Lung (tissue), 16 donors: Measurements from ENCODE around the gene CELA2B. TPM values are rescaled to one million over a fixed set of nuclear protein-coding genes. Genes with fewer than 3 reads are reported as not detected.
A peak's percentile ranks its signal among the peaks of the same experiment; 100 is the strongest.
"Not testable (repeated sequence)": the region's sequence is repeated elsewhere in the genome, so short reads cannot be mapped to it uniquely, and the experiment has no call there.

Source experiments
- ATAC-seq: fragments of 200-7000 bp; cut with Tn5 transposase; one replicate; pipeline ENCODE4 v1.9.1; 2020; ENCODE audit warnings: moderate number of reproducible peaks; ENCODE audit not compliant: insufficient read depth, low FRiP score
- DNase-seq, 3 donors: peaks; one replicate each; pipeline ENCODE4 v3.0.0-alpha.2; 2013 to 2017
- H3K27ac ChIP-seq, 2 donors: one replicate each; pipeline ENCODE4 v1.5.1; 2013; ENCODE audit warnings: mild to moderate bottlenecking in 2 of 2, moderate library complexity in 2 of 2, control low read depth in 1 of 2, inconsistent platforms in 1 of 2, low read depth in 1 of 2, low read length in 1 of 2
- H3K27me3 ChIP-seq, 3 donors: one replicate each; pipeline ENCODE4 v1.5.1; 2013; ENCODE audit warnings: low read length in 2 of 3; ENCODE audit not compliant: control insufficient read depth in 3 of 3, insufficient read depth in 3 of 3
- H3K36me3 ChIP-seq, 4 donors: one replicate each; pipeline ENCODE4 v1.5.1; 2013; ENCODE audit warnings: low read length in 4 of 4, mild to moderate bottlenecking in 1 of 4, moderate library complexity in 1 of 4; ENCODE audit not compliant: control insufficient read depth in 4 of 4, insufficient read depth in 4 of 4
- H3K4me1 ChIP-seq, 5 donors: one replicate each; pipeline ENCODE4 v1.5.1; 2013; ENCODE audit warnings: low read length in 5 of 5, mild to moderate bottlenecking in 2 of 5, moderate library complexity in 1 of 5; ENCODE audit not compliant: control insufficient read depth in 5 of 5, insufficient read depth in 5 of 5
- H3K4me3 ChIP-seq: one replicate; pipeline ENCODE4 v1.5.1; 2013; ENCODE audit warnings: mild to moderate bottlenecking, control low read depth, moderate library complexity
- H3K9ac ChIP-seq, 2 donors: one replicate each; pipeline ENCODE4 v1.5.1; 2013; ENCODE audit warnings: low read length in 2 of 2, control low read depth in 1 of 2; ENCODE audit not compliant: insufficient read depth in 1 of 2
- H3K9me3 ChIP-seq, 4 donors: one replicate each; pipeline ENCODE4 v1.5.1; 2013; ENCODE audit warnings: low read length in 3 of 4, mild to moderate bottlenecking in 1 of 4, moderate library complexity in 1 of 4; ENCODE audit not compliant: control insufficient read depth in 4 of 4, insufficient read depth in 3 of 4
- WGBS, 2 donors: extraction: QIAGEN DNeasy Blood & Tissue Kit; methylation state at CpG; one replicate each; pipeline ENCODE4 v1.1.7; 2013; 5-methylcytosine and 5-hydroxymethylcytosine counted together
- long read RNA-seq, 5 donors: transcript quantifications; one replicate each; lab custom pipeline, GENCODE V29; 2026
- polyA plus RNA-seq, 2 donors: library from polyadenylated mRNA; stranded (reverse); fragments of 200-250 nt; gene quantifications; one replicate each; pipeline ENCODE4 v1.2.1, GENCODE V29; 2013
- total RNA-seq, 2 donors: library from RNA; depleted of rRNA in 1 of 2; stranded (reverse); fragments of >200 nt in 1 of 2; gene quantifications; one replicate each; pipeline ENCODE4 v1.2.1, GENCODE V29; 2014 to 2021
- TF ChIP-seq, protein P1 (sequence below): IDR thresholded peaks from 2 replicates; pipeline ENCODE4 v1.5.1; 2012; ENCODE audit warnings: mild to moderate bottlenecking; ENCODE audit errors: control extremely low read depth, extremely low read depth
- donor health status: control.
- donor health status: control.
- donor health status: Bipolar disorder and iron deficiency.
- donor health status: healthy.
- donor health status: DM: yes; HTN: yes; CAD: no.

Gene CELA2B
- total RNA-seq (1 to 10 TPM in 1 of 2 donors, under 1 TPM in 1; 0.63 to 1.3 TPM), polyA plus RNA-seq (not detected)
- long read RNA-seq, donor 1, result 0 reads
- long read RNA-seq, donor 2, result 0 reads
- long read RNA-seq, donor 3, result 0 reads
- long read RNA-seq, donor 4, result 0 reads
- long read RNA-seq, donor 5, result 0 reads

DNA sequence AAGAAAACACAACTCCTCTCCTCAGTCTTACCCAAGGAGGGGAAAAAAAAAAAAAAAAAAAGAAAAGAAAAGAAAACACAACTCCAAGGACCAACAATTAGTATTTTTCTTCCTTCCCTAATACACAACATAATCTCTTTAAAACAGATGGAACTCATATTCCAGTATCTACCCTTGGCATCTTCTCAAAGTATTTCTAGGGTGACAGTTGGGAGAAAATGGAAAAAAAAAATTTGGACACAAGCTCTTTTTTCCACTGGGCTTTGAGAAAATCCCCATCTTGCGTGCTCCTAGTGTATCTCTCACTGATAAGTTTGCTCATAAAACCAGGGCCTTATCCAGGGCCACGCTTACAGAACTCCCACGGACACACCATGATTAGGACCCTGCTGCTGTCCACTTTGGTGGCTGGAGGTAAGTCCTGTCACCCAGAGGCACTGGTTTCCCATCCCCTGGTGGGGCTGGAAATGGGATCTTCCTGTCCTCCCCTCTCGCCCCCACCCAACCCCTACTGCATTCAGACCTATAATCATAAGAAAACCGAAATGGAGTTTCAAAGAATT lies at the start of gene CELA2B:
Gene CELA2B (plus strand): TSS at position 353 of the 563 bp plus-strand sequence. CDS start 22 bp downstream, at position 375.
- DNase-seq (peak in 2 of 3 donors; percentile 84 to 91), ATAC-seq (no peak)
- no peak within 1 kb of the TSS for H3K4me3 ChIP-seq
- no peaks in the 10 kb centered on the region for H3K9me3 ChIP-seq
- H3K9ac ChIP-seq, result no peak within 1 kb of the TSS
- no peaks in the 10 kb centered on the region for H3K27me3 ChIP-seq
- peaks cover 0 to 21% (median 2%) of the 10 kb centered on the region in 5 donors for H3K4me1 ChIP-seq
- WGBS, 2 donors, result 83 to 89% methylated on average over 5 of the region's 5 CpGs
- H3K27ac ChIP-seq, result no peak within 1 kb of the TSS
- TF ChIP-seq, protein P1, sequence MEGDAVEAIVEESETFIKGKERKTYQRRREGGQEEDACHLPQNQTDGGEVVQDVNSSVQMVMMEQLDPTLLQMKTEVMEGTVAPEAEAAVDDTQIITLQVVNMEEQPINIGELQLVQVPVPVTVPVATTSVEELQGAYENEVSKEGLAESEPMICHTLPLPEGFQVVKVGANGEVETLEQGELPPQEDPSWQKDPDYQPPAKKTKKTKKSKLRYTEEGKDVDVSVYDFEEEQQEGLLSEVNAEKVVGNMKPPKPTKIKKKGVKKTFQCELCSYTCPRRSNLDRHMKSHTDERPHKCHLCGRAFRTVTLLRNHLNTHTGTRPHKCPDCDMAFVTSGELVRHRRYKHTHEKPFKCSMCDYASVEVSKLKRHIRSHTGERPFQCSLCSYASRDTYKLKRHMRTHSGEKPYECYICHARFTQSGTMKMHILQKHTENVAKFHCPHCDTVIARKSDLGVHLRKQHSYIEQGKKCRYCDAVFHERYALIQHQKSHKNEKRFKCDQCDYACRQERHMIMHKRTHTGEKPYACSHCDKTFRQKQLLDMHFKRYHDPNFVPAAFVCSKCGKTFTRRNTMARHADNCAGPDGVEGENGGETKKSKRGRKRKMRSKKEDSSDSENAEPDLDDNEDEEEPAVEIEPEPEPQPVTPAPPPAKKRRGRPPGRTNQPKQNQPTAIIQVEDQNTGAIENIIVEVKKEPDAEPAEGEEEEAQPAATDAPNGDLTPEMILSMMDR, result no peak
- H3K36me3 ChIP-seq, result no peaks in the 10 kb centered on the region

DNA sequence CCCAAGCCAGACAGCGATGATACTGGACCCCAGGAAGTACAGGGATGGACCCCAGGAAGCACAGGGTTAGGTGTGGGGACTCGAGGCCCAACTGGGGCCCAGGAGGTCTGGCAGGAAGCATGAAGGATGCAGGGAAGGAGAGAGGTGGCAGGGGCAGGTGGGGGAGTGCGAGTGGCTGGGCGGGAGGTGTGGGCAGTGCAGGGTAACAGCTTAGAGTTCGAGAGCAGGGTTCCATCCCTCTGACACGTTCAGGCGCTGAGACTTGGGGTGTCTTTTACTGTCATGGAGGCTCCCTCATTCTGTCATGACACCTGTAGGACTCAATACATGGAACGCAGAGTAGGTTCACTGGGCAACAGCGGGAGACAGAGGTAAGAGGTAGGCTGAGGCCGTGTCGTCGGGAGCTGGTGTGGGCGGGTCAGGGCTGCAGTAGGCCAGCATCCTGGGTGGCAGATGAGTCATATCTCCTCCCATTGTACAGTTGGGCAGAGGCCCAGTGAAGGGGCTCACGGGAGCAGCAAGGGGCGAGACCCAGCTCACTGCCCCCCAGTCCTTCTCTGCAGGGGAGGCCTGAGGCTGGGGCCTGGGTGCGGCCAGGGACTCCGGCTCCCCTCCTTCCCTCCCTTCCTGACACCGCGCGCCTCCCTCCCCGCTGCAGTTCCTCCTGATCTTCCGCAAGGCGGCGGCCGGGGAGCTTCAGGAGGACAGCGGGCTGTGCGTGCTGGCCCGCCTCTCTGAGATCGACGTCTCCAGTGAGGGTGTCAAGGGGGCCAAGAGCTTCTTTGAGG lies 49.2 kb upstream of the CELA2B start:
- H3K4me3 ChIP-seq, result no peak overlapping the region
- H3K9ac ChIP-seq, result no peak overlapping the region
- DNase-seq, result peak; percentile 56 to 69 (median 59)
- H3K27me3 ChIP-seq, result no peaks in the 10 kb centered on the region
- peaks cover 0 to 30% (median 0%) of the 10 kb centered on the region in 4 donors for H3K36me3 ChIP-seq
- 73 to 78% methylated on average over 29 to 30 of the region's 30 CpGs for WGBS, 2 donors
- peaks cover 0 to 18% (median 0%) of the 10 kb centered on the region in 5 donors for H3K4me1 ChIP-seq
- TF ChIP-seq, protein P1, result no peak
- no peak overlapping the region for H3K27ac ChIP-seq
- ATAC-seq, result no peak
- no peaks in the 10 kb centered on the region for H3K9me3 ChIP-seq

DNA sequence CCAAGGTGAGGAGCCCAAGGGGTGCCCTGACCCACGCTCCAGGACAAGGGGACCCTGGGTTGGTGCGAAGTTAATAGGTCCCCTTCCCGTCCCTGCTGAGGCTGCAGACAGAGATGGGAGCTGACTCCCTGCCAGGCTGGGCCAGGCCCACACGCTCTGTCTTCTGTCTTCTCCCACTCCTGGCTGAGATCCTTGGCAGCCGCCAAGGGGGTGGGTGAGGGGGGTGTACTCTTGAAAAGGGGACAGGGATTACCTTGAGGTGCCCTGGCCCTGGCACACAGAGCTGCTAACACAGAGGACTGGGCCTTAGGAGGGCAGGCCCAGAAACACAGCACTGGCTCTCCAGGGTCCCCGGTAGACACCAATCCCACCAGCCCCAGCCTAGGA lies 48.6 kb upstream of the CELA2B start:
- Histone ChIP-seq H3K27ac (no peak overlapping the region), H3K4me3 (no peak overlapping the region), H3K27me3 (no peaks in the 10 kb centered on the region), H3K36me3 (peaks cover 0 to 30% (median 0%) of the 10 kb centered on the region in 4 donors), H3K9ac (peak overlapping the region; percentile 10 to 18), H3K4me1 (peaks cover 0 to 24% (median 0%) of the 10 kb centered on the region in 5 donors), H3K9me3 (no peaks in the 10 kb centered on the region)
- 84 to 96% methylated on average over 6 of the region's 6 CpGs for WGBS, 2 donors
- ATAC-seq (no peak), DNase-seq (no peak)
- TF ChIP-seq, protein P1, result no peak

DNA sequence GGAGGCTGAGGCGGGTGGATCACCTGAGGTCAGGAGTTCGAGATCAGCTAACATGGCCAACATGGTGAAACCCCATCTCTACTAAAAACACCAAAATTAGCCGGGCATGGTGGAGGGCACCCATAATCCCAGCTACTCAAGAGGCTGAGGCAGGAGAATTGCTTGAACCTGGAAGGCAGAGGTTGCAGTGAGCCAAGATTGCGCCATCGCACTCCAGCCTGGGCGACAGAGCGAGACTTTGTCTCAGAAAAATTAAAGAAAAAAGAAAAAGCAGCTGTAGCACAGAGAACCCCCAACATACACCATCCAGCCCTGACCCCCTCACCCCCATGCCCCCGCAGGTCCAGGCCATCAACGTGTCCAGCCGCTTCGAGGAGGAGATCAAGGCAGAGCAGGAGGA lies 47.7 kb upstream of the CELA2B start:
- not testable (repeated sequence) for H3K27ac ChIP-seq, ATAC-seq, H3K4me3 ChIP-seq, H3K9me3 ChIP-seq, DNase-seq, H3K27me3 ChIP-seq, H3K9ac ChIP-seq
- 83 to 89% methylated on average over 11 of the region's 11 CpGs for WGBS, 2 donors
- Histone ChIP-seq H3K36me3 (peaks cover 0 to 30% (median 0%) of the 10 kb centered on the region in 4 donors), H3K4me1 (peaks cover 0 to 30% (median 0%) of the 10 kb centered on the region in 5 donors)
